OCI-LY1 (cell line): ENCODE results near the gene BNIP2.
"Not testable (repeated sequence)": the region's sequence is repeated elsewhere in the genome, so short reads cannot be mapped to it uniquely, and the experiment has no call there.

Source experiments
- H2AFZ ChIP-seq: fragments of 200-600 bp; sonication (generic), shearing (Covaris generic); 2 replicates; pipeline ENCODE4 v1.6.0; 2014; ENCODE audit warnings: antibody characterized with exemption, mild to moderate bottlenecking, low read length
- H3F3A ChIP-seq: fragments of 200-600 bp; sonication (generic), shearing (Covaris generic); 2 replicates; pipeline ENCODE4 v1.6.0; 2014; ENCODE audit warnings: mild to moderate bottlenecking, antibody characterized with exemption, low read length, moderate library complexity; ENCODE audit not compliant: insufficient read depth
- H3K27ac ChIP-seq: fragments of 200-600 bp; sonication (generic); 2 replicates; pipeline ENCODE4 v1.5.1; 2014; ENCODE audit warnings: low read length, mixed run types, mild to moderate bottlenecking, low read depth; ENCODE audit not compliant: poor library complexity, severe bottlenecking
- H3K27me3 ChIP-seq: fragments of 200-600 bp; sonication (generic); 2 replicates; pipeline ENCODE4 v1.6.0; 2014; ENCODE audit warnings: antibody characterized with exemption, mild to moderate bottlenecking, low read length, moderate library complexity; ENCODE audit not compliant: insufficient read depth
- H3K36me3 ChIP-seq: fragments of 200-600 bp; sonication (generic); 2 replicates; pipeline ENCODE4 v1.6.1; 2014; ENCODE audit warnings: mild to moderate bottlenecking, antibody characterized with exemption, low read length, moderate library complexity, mixed read lengths; ENCODE audit not compliant: insufficient read depth
- H3K4me1 ChIP-seq: fragments of 200-600 bp; sonication (generic); 2 replicates; pipeline ENCODE4 v1.5.1; 2014; ENCODE audit warnings: mild to moderate bottlenecking, low read length, moderate library complexity; ENCODE audit not compliant: insufficient read depth, severe bottlenecking
- H3K4me2 ChIP-seq: fragments of 200-600 bp; sonication (generic), shearing (Covaris generic); 2 replicates; pipeline ENCODE4 v1.6.1; 2014; ENCODE audit warnings: low read length
- H3K4me3 ChIP-seq: fragments of 200-600 bp; sonication (generic); 2 replicates; pipeline ENCODE4 v1.5.1; 2014; ENCODE audit warnings: low read length, low read depth, mild to moderate bottlenecking, mixed read lengths; ENCODE audit not compliant: poor library complexity, severe bottlenecking
- H3K79me2 ChIP-seq: fragments of 200-600 bp; shearing (Covaris generic); 2 replicates; pipeline ENCODE4 v1.6.1; 2016; ENCODE audit warnings: mixed run types, low read length, mixed read lengths; ENCODE audit not compliant: insufficient read depth
- H3K9ac ChIP-seq: fragments of 200-600 bp; sonication (generic), shearing (Covaris generic); 2 replicates; pipeline ENCODE4 v1.6.1; 2014; ENCODE audit warnings: mild to moderate bottlenecking, low read length, mixed read lengths
- H3K9me2 ChIP-seq: fragments of 200-600 bp; sonication (generic), shearing (Covaris generic); 2 replicates; pipeline ENCODE4 v1.6.1; 2014; ENCODE audit warnings: low read depth, mild to moderate bottlenecking, low read length, mixed read lengths
- H3K9me3 ChIP-seq: fragments of 200-600 bp; shearing (Covaris generic); 2 replicates; pipeline ENCODE4 v1.6.1; 2014; ENCODE audit warnings: low read length, mixed read lengths
- H4K20me1 ChIP-seq: fragments of 200-600 bp; sonication (generic), shearing (Covaris generic); 2 replicates; pipeline ENCODE4 v1.6.0; 2016; ENCODE audit warnings: mild to moderate bottlenecking, low read length; ENCODE audit not compliant: insufficient read depth
- EZH2 ChIP-seq: fragments of 200-600 bp; sonication (generic), shearing (Covaris generic); IDR thresholded peaks from 2 replicates; pipeline ENCODE4 v1.8.0; 2017; ENCODE audit warnings: borderline replicate concordance, mixed run types, mild to moderate bottlenecking, antibody characterized with exemption, low read length, moderate library complexity, mixed read lengths
- TF ChIP-seq, protein P1 (sequence below): fragments of 200-600 bp; sonication (generic), shearing (Covaris generic); IDR thresholded peaks from 2 replicates; pipeline ENCODE4 v1.5.1; 2017; ENCODE audit warnings: mild to moderate bottlenecking, antibody characterized with exemption, low read length, moderate library complexity, mixed read lengths

Gene BNIP2

DNA sequence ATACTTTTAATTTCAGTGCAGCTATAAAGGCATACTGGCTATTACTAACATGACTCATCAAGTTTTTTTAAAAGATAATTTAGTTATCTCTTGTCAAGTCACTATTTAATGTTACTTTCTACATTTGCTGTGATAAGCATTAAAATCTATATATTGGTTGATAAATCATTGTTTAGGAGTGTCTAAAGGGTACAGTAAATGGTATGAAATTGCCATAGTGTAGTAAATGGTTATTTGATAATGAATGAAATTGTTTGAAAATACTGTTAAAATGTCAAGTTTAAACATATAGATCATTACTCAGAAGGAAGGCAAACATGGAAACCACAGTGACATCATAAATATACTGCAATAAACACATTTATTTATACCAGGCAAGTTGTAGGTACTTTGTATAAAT lies 13.2 kb upstream of the BNIP2 start:
- H3K9me2 ChIP-seq = no peaks in the 10 kb centered on the region
- H3K27me3 ChIP-seq = peaks cover 1% of the 10 kb centered on the region; the same call in 1 of the 2 replicates
- no peak overlapping the region for H3K4me3 ChIP-seq
- H3K4me2 ChIP-seq = no peak overlapping the region
- H4K20me1 ChIP-seq = no peaks in the 10 kb centered on the region
- no peak overlapping the region for H3K27ac ChIP-seq
- H3K9ac ChIP-seq = no peak overlapping the region
- TF ChIP-seq, protein P1, sequence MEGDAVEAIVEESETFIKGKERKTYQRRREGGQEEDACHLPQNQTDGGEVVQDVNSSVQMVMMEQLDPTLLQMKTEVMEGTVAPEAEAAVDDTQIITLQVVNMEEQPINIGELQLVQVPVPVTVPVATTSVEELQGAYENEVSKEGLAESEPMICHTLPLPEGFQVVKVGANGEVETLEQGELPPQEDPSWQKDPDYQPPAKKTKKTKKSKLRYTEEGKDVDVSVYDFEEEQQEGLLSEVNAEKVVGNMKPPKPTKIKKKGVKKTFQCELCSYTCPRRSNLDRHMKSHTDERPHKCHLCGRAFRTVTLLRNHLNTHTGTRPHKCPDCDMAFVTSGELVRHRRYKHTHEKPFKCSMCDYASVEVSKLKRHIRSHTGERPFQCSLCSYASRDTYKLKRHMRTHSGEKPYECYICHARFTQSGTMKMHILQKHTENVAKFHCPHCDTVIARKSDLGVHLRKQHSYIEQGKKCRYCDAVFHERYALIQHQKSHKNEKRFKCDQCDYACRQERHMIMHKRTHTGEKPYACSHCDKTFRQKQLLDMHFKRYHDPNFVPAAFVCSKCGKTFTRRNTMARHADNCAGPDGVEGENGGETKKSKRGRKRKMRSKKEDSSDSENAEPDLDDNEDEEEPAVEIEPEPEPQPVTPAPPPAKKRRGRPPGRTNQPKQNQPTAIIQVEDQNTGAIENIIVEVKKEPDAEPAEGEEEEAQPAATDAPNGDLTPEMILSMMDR = no peak
- TF ChIP-seq EZH2 = no peak
- H3F3A ChIP-seq = no peaks in the 10 kb centered on the region
- no peaks in the 10 kb centered on the region for H3K36me3 ChIP-seq
- no peak overlapping the region for H2AFZ ChIP-seq
- H3K4me1 ChIP-seq = no peaks in the 10 kb centered on the region
- peaks cover 3% of the 10 kb centered on the region; the same call in 1 of the 2 replicates for H3K9me3 ChIP-seq
- H3K79me2 ChIP-seq = no peaks in the 10 kb centered on the region

DNA sequence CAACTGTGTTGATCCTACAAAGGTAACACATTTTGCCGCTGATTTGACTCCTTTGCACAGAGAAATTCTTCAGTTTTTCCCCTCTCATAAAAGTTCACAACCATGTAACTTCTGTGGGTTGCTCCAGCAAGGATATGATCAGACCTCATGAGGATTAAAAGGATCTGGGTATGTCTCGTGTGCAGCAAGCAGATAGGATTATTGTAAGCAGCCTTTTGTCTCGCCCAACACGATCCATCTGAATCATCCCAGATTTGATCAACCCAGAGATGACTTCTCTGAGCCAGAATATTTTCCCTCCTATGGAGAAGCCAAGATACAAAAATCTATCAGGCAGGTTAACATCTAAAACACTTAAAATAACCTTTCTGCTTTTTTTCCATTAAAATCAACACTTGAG lies 12.8 kb upstream of the BNIP2 start:
- no peak overlapping the region for H2AFZ ChIP-seq
- TF ChIP-seq EZH2 = no peak
- TF ChIP-seq, protein P1 = no peak
- H4K20me1 ChIP-seq = no peaks in the 10 kb centered on the region
- H3K9me3 ChIP-seq = no peaks in the 10 kb centered on the region
- H3K4me3 ChIP-seq = no peak overlapping the region
- no peak overlapping the region for H3K9ac ChIP-seq
- H3K4me1 ChIP-seq = no peaks in the 10 kb centered on the region
- H3K36me3 ChIP-seq = no peaks in the 10 kb centered on the region
- H3F3A ChIP-seq = no peaks in the 10 kb centered on the region
- H3K9me2 ChIP-seq = no peaks in the 10 kb centered on the region
- H3K4me2 ChIP-seq = no peak overlapping the region
- H3K27me3 ChIP-seq = no peaks in the 10 kb centered on the region; the same call in 1 of the 2 replicates
- no peaks in the 10 kb centered on the region for H3K79me2 ChIP-seq
- H3K27ac ChIP-seq = no peak overlapping the region

DNA sequence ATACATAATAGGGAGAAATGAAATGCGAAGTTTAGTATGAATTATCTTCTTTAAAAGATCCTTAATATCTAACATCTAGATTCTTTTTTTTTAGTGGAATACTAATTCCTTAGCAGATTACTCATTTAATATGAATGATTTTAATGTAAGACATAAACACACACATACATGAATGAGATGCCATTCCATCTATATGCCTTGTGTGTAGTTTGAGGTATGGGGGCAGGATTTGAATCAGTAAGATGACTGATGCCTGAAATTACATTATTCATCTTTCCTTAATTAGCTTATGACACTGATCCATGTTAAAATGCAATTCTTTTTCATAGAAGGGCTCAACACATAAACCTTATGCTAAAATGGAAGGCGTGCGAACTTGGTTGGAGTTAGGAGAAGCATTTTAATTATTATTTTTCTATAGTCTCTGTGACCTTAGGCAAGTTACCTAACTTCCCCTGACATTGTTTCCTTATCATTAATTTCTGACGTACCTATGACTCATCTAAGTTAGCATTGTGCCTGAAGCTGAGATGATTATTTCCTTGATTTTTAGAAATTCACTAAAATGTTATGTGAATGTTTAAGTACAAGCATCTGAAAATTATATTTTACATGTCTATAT lies 10.8 kb upstream of the BNIP2 start:
- H3K27ac ChIP-seq = no peak overlapping the region

DNA sequence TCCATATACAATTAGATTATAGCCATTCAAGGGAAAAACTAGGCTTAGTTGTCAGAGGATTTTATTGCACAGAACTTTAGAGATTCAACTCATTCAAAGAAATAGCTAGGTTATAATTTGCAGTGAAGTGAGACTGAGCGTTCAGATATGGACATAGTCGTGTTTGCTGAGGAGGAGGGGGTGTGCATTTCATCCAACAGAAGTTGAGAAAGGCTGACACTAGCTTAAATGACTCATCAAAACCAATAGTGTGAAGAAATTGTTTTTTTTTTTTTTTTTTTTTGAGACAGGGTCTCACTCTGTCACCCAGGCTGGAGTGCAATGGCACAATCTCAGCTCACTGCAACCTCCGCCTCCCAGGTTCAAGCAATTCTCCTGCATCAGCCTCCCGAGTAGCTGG lies 8.9 kb upstream of the BNIP2 start:
- not testable (repeated sequence) for H2AFZ ChIP-seq, H3K4me1 ChIP-seq, H3K9me2 ChIP-seq, H3K9ac ChIP-seq, H3K36me3 ChIP-seq, H3K27ac ChIP-seq, H3F3A ChIP-seq, H4K20me1 ChIP-seq, H3K27me3 ChIP-seq, H3K9me3 ChIP-seq, H3K4me2 ChIP-seq, H3K79me2 ChIP-seq, H3K4me3 ChIP-seq

More for the DNA sequence above, 10.8 kb upstream of the BNIP2 start:
- Histone ChIP-seq H3F3A (no peaks in the 10 kb centered on the region), H3K4me2 (no peak overlapping the region), H3K9me2 (no peaks in the 10 kb centered on the region), H3K9ac (no peak overlapping the region), H4K20me1 (no peaks in the 10 kb centered on the region), H3K9me3 (no peaks in the 10 kb centered on the region), H3K79me2 (no peaks in the 10 kb centered on the region), H3K4me3 (no peak overlapping the region), H3K36me3 (no peaks in the 10 kb centered on the region), H2AFZ (no peak overlapping the region), H3K4me1 (no peaks in the 10 kb centered on the region), H3K27me3 (no peaks in the 10 kb centered on the region)
- TF ChIP-seq EZH2 = no peak
- TF ChIP-seq, protein P1 = no peak
